Astrocyte of the spinal cord (primary cell): ENCODE data around the gene TRIOBP.

Experiments
- DNase-seq: peaks from one replicate; pipeline ENCODE4 v3.0.0; 2011; ENCODE audit warnings: low read depth, low spot score
- H3K4me3 ChIP-seq: 2 replicates; pipeline ENCODE4 v1.5.1; 2011; ENCODE audit warnings: low read depth, mild to moderate bottlenecking, low read length, moderate library complexity
- in situ Hi-C: cut with HindIII; loops from 2 replicates; pipeline ENCODE4 v1.10.0; 2017; ENCODE audit warnings: low sequenced_read_pairs
- TF ChIP-seq, protein P1 (sequence below): IDR thresholded peaks from 2 replicates; pipeline ENCODE4 v1.5.1; 2012; ENCODE audit warnings: low read depth, mild to moderate bottlenecking, low read length, inconsistent platforms

TRIOBP gene

GRCh38 chr22:37676736-37677492, 19.9 kb upstream of the TRIOBP start:
- in situ Hi-C loops = no loop called here
- H3K4me3 ChIP-seq = peak overlapping the region; percentile 98
- TF ChIP-seq, protein P1, sequence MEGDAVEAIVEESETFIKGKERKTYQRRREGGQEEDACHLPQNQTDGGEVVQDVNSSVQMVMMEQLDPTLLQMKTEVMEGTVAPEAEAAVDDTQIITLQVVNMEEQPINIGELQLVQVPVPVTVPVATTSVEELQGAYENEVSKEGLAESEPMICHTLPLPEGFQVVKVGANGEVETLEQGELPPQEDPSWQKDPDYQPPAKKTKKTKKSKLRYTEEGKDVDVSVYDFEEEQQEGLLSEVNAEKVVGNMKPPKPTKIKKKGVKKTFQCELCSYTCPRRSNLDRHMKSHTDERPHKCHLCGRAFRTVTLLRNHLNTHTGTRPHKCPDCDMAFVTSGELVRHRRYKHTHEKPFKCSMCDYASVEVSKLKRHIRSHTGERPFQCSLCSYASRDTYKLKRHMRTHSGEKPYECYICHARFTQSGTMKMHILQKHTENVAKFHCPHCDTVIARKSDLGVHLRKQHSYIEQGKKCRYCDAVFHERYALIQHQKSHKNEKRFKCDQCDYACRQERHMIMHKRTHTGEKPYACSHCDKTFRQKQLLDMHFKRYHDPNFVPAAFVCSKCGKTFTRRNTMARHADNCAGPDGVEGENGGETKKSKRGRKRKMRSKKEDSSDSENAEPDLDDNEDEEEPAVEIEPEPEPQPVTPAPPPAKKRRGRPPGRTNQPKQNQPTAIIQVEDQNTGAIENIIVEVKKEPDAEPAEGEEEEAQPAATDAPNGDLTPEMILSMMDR = no peak
- DNase-seq = peak; percentile 99

DNA sequence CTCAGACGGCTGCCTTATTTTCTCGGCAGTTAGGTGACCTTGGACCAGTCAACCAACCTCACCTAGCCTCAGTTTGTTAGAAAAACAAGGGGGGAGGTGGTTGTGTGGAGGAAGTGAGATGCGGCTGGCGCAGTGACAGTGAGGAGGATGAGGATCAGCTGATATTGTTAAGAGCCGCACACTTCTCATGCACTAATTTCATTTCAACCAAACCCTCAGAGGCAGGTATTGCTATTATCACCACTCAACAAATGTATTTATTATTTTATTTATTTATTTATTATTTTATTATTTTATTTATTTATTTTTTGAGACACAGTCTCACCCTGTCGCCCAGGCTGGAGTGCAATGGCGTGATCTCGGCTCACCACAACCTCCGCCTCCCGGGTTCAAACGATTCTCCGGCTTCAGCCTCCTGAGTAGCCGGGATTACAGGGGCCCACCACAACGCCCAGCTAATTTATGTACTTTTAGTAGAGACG, 19.3 kb upstream of the TRIOBP start:
- TF ChIP-seq, protein P1 = no peak
- in situ Hi-C loops = no loop called here
- H3K4me3 ChIP-seq = peak overlapping the region; percentile 98
- DNase-seq = no peak

GRCh38 chr22:37678372-37678771, 18.5 kb upstream of the TRIOBP start:
- TF ChIP-seq, protein P1 = no peak
- in situ Hi-C loops = no loop called here
- peak overlapping the region; percentile 98 for H3K4me3 ChIP-seq
- no peak for DNase-seq

- in situ Hi-C loops = no loop called here
- TF ChIP-seq, protein P1 = no peak
- no peak overlapping the region for H3K4me3 ChIP-seq
- DNase-seq = no peak
These were observed 17.2 kb upstream of the TRIOBP start for GRCh38 chr22:37679670-37680069.

GRCh38 chr22:37680191-37680851, 16.5 kb upstream of the TRIOBP start:
- H3K4me3 ChIP-seq = no peak overlapping the region
- in situ Hi-C loops = no loop called here
- TF ChIP-seq, protein P1 = no peak
- DNase-seq = no peak

- TF ChIP-seq, protein P1 = no peak
- H3K4me3 ChIP-seq = no peak overlapping the region
- DNase-seq = peak; percentile 40
- in situ Hi-C loops = no loop called here
These were observed 15.8 kb upstream of the TRIOBP start for GRCh38 chr22:37681001-37681424.
